ENCODE measurements around the gene AMN. TPM values are rescaled to one million over a fixed set of nuclear protein-coding genes. Genes with fewer than 3 reads are reported as not detected.
"Not testable (repeated sequence)": the region's sequence is repeated elsewhere in the genome, so short reads cannot be mapped to it uniquely, and the experiment has no call there.

AMN gene
- total RNA-seq, 1 experiment from 2014 or later: not detected

DNA sequence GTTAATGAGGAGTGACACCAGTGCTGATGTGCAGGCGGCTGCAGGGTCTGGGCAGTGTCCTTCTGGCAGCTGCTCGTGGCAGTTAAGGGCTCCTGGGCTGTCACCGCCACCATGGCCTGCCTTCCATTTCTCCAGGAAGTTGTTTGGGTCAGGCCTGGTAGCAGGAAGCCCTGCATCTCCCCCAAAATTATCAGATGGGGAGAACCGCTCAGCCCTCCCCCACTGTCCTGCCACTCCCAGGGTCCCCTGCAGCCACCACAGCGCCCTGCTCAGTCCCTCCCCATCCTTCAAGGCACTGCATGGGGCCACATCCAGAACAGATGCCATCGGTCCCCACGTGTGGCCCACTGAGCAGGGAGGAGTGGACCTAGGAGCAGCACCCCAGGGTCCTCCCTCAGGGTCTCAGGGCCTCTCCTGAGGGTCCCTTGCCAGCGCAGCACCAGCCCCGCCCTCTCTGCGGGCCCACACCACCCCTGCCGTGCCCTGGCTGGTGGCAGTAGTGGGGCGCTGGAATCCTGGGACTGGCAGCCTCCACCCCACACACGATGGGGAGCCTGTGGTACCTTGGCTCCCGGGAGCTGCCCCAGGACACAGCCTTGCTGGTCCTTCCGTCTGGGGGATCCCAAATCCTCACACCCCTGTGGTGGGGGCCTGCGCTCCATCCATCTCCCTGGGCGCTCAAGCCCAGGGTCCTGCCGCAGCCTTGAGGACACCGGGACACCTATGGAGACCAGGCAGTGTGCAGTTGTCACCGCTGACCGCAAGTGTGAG, 10.3 kb upstream of the AMN start:
- no peak for DNase-seq (ENCODE audit: low read depth)

DNA sequence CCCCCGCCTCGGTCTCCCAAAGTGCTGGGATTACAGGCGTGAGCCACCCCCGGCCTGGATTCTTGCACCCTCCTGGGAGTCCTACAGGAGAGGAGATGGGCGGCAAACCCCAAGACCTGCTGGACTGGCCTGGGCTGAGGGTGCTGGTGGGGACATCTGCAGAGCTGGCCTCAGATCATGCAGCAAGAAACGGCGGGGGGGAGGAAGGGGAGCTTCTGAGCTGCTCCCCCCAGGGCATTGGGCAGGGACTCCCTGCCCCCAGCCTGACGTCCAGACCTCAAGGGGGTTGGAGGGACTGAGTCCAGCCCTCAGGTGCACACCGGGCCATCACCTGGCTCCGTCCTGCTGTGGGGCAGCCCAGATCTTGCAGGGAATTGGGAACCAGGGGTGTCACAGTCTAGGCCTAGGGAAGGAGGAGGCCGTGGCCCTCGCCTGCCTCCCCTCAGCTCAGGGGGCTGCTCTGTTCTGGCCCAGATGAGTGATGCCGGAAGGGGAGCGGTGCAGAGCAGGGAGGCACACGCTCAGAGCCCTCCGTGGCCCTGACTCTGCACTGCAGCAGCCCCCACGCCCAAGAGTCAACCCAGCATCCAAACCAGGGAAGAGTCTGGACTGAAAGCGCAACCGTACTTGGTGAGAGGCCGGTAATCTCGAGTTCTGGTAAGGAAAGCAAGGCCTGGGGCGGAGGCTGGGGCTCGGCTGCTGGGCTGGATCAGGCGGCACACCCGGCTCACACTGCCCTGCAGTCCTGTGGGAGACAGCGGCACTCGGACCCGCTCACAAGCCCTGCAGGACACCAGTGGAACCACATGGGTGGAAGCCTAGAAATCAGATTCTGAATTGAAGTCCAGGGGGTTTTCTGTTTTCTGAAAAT, 8.9 kb upstream of the AMN start:
- no peak for DNase-seq (ENCODE audit: low read depth)

DNA sequence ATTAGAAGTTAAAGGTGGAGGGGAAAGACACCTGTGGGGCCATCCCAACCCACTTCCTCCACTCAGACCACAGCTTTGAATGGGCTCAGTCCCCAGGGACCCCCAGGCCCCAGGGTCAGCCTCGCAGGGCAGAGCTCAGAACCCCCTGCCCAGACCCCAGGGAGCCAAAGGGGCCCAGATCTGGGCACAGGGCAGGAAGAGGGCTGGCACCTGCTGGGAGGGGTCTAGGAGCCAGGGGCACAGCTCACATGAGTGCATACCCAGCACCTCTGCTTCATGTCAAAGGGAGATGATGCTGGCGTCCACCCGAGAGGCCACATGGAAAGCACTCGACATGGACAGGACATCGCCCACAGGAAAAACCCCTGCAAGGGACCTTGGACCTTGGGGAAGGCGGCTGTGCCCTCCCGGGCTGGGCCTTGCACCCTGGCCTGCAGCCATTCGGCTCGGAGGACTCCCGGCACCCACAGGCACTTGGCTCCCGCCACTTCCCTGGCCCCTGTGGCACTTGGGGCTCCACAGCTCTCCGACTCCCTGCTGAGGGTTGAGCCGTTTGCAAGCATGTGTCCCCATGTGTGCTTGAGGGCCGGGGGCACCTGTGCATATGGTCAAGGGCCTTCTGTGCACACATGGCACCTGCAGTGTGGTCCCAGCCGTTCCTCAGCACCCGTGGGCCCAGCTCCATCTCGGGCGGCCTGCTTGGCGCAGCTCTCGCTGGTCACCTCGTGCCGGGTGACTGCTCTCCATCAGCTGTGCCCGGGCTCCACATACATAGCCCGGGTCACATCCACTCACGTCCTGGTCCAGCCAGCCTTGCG, 7.8 kb upstream of the AMN start:
- no peak for DNase-seq (ENCODE audit: low read depth)

DNA sequence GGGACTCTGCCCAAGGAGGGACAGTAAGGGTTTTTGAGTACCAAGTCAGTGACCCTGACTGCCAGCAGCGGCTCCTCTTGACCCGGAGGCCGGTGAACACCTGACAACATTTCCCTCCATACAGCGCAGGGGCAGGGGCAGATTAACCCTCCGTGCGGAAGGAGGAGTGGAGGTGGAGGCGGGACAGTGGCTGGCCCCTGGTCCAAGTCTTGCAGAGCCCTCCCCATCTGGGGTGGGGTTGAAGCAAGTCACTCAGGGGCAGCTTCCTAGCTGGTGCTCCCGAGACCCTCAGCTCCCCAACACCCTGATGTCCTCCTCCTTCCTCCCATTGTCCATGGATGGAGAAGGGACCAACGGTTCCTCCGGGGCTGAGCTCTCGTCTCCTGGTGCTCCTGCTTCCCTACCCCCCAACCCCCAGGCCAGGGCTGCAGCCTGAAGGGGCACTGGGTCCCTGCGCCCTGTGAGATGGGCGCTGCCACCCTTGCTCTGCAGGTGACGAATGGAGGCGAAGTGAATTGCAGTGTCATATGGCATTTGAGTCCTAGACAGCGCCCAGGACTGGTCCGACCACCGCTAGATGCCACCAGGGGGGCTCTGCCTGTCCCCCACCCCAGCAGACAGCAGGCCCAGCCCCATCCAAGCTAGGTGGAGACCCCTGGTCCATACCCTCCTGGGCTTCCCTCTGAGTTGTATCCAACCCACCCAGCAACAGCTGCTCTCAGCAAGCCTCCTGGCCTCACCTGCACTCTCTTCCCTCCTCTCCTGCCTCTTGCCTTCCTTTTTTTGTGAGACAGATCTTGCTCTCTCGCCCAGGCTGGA, 7.0 kb upstream of the AMN start:
- DNase-seq (ENCODE audit: low read depth): no peak

DNA sequence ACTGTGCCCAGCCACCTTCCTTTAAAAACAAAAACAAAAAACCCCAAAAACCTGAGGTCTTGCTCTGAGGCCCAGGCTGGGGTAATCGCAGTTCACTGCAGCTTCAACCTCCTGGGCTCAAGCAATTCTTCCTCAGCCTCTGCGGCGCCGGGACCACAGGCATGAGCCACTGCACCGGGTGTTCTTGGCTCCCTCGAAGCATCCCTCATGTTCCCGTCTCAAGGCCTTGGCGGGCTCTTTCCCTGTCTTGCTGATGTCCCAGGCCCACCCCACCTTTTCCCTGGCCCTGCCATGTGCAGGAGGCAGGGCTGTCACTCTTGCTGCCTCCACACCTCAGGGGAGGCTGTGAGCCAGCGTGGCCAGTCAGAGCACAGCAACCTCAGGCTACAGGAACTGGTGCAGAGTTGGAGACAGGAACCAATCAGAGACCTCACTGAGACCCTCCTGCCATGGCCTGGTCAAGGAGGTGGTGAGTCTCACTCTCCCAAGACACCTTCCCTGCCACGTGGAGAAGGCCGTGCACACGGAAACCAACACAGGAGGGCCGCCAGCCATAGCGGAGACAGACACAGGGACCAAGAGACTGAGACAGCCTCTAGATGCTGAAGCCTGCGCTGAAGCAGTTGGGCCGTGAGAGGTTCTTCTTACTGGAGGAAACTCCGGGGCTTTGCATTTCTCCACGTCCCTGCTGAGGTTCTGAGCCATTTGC, 6.0 kb upstream of the AMN start:
- DNase-seq (ENCODE audit: low read depth): no peak

DNA sequence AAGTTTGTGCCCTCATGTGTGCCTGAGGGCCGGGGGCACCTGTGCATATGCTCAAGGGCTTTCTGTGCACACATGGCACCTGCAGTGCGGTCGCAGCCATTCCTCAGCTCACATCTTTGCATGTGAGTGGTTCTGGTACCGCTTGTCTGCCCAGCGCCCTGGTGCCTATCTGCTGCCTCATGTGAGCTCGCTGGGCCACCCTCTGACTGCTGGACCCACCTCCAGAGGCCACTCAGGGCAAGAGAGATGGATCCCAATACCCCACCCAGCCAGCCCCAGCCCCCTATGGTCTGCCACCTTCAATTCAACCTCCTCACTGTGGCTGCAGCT, 5.4 kb upstream of the AMN start:
- no peak for DNase-seq (ENCODE audit: low read depth)

DNA sequence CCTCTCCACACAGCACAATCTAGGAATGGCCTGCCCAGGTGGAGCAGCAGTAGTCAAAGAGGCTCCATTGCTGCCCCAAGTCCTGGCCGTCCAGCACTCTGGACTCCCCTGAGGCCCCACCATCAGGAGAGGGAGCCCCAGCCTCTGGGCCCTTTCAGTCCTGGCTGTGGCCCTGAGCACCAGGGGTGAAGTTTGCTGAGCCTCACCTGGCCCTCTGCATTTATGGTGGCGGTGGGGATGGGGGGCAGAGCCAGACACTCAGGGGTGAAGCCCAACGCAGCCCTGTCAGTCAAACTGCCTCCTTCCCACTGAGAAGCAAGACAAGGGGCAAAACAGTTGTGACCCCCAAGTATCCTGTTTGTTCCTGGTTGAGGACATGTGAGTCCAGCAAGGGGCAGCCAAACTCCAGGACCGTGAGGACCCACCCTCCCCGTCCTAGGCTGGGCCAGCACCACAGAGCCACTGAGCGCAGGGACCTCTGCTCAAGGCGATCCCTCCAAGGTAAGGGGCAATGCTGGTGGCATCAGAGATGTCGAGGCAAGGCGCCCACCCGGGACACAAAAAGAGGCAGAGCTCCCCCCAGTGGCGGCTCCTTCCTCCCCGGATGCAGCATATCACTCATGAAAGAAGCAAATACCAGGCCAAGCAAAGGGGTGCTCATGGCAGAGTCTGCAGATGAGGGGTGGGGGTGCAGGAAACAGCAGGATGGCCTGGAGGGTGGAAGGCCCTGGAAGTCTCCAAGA, 4.8 kb upstream of the AMN start:
- peak; percentile 30 for DNase-seq (ENCODE audit: low read depth)

DNA sequence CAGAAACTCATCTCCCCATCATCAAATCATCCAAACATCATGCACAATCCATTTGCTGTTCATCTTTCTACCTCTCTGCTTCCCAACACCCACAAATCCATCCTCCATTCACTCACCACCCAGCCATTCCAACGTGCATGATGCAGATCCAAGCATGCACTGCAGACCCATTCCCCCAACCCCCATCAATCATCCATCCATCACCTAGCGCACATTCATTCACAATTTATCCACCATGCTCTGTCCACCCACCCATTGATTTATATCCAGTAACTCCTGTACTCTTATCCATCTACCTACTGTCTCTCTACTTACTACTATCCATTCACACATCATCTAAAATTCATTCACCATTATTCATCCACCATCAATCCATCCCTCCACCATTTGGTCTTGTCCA, 4.0 kb upstream of the AMN start:
- no peak for DNase-seq (ENCODE audit: low read depth)

DNA sequence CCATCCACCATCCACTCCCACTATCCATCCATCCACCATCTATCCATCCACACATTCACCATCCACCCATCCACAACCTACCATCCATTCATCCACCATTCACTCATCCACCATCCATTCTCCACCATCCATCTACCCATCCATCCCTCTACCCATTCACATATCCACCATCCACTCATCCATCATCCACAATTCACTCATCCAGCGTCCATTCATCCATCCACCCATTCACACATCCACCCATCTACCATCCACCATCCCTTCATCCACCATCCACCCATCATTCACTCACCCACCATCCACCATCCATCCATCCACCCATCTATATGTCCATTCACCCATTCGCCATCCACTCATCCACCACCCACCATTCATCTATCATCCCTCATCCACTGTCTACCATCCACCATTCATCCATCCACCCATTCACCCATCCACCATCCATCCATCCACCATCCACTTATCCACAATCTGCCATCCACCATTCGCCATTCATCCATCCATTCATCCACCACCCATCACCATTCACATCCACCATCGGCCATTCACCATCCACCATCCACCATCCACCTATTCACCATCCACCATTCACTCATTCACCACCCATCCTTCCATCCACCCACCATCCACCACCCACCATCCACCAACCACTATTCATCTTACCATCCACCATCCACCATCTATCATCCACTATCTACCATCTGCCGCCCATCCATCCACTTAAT, 2.0 kb upstream of the AMN start:
- no peak for DNase-seq (ENCODE audit: low read depth)

DNA sequence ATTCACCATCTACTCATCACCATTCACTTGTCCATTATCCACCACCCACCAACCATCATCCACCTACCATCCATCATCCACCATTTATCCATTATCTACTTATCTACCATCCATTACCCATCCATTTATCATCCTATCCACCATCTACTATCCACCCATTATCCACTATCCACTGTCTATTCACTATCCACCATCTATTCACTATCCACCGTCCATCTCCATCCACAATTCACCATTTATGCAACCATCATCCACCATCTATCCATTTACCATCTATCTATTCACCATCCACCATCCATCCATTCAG, 1.5 kb upstream of the AMN start:
- no peak for DNase-seq (ENCODE audit: low read depth)

DNA sequence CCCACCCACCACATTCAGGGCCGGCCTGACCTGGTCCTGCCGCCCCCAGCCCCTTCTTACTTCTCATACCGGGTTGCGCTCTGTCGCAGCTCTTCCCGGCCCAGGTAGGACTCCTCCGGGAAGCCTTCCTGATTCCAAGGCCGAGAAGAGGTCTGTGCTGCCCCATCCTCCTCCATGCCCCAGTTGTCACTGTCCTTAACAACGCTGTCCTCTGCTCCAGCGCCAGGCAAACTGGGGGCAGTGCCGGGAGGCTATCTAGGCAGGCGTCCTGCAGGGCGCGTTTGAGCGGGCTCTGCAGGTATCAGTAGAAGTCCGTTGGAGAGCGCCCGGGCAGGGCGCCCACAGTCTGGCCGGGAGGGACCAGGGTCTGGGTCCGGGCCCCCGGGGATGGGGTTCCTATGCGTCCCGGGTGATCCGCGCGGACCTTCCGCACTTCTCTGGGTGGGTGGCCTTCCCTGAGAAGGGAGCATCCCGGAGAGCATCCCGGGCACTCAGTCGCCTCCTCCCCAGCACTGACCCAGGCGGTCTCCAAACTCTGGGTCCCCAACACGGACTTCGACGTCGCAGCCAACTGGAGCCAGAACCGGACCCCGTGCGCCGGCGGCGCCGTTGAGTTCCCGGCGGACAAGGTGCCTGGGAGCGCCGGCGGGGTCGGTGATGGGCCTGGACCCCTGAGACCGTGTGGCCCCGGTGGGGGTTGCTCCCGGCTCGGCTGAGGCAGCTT, 900 bp downstream of the AMN start:
- no peak for DNase-seq (ENCODE audit: low read depth)

DNA sequence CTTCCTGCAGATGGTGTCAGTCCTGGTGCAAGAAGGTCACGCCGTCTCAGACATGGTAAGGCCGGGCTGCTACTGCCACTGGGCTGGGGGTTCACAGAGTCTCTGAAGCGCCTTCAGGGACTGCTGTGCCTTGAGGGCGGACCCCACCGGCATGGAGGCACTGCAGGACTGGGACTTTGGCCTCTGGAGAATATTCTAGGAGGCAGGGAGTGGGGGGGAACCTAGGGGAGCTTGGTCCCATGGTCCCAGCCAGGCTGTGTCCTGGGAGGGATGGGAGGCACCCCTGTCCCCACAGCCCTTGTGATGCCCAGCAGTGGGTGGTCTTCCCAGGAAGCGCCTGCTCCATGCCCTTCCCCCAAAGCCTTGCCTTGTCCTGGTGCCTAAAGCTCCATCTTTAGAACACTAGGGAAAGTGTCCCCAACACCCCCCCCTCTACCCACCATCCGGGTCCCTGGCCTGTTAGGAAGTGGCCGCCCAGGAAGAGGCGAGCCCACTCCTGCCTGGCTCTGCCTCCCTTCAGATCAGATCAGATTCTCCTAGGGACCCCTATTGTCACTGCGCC, 1.5 kb downstream of the AMN start:
- DNase-seq (ENCODE audit: low read depth): no peak

DNA sequence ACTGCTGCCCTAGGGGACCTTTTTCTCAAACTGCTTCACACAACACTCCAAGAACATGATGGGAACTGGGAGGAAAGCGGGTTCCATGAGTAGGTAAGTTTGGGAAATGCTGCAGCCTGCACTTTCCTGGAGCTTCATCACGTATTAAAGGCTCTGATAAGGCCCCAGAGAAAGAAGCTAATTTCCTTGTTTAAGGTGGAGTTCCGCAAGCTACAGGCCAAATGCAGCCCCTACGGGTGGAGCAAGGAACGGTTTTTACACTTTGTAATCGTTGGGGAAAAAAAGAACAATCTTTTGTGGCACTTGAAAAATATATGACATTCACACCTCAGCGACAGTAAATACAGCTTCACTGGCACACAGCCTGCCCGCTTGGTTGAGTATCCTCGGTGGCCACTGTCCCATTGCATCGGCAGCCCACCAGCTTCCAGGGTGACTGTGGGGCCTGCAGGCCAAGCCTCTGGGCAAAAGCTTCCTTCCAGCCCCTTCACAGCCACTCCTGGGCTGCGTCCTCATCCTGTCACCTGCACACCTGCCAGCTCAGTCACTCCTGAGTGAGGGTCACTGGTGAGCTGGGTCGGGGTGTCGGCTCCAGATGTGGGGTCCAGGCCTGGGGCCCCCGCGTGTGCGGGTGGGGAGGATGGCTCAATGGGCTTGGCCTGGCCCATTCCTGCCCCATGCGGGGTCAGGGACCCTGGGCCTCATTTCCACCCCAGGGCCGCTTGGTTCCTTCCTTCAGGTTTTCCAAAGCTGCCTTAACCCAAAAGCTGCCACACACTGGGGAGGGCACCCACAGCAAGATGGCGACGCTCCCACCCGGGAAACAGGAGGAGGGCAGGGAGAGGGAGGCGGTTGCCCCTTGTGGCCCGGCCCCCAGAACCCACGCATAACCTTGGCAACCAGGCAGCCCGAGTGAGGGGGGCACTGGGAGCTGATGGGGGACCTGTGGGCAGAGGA, 2.4 kb downstream of the AMN start:
- DNase-seq (ENCODE audit: low read depth): no peak

DNA sequence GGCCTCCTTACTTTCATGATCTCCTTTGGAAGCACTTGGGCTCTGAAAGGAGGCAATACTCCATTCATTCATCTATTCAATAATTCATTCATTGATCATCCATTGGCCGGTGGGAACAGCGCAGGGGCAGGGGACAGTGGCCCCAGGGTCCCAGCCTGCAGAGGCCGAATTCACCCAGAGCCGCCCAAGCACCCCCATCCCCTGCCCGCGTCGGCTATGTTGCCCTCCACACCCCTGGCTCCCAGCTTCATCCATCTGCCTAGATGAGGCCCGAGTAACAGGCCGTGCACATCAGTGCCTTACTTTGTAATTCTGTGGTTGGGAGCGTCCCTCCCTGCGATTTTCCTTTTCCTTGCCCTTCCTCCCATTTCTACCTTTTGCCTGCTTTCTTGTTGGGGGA, 3.2 kb downstream of the AMN start:
- no peak for DNase-seq (ENCODE audit: low read depth)

DNA sequence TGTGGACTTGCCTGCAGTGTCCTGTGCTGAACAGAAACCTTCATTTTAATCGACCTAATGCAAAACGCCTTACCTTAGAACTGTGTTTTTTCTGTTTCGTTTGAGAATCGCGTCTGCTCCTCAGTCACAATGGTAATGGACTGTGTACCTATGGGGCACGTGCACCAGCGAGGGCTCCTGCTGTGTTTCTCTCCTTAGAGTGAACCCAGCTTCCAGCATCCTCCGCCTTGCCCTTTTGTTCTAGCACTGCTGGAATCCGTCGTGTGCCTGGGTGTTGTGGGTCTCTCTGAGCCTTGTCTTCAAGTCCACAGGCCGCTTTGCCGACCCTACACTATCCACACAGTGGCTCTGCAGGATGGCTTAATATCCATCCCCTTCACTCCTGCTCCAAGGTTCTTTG, 3.6 kb downstream of the AMN start:
- DNase-seq (ENCODE audit: low read depth): no peak

DNA sequence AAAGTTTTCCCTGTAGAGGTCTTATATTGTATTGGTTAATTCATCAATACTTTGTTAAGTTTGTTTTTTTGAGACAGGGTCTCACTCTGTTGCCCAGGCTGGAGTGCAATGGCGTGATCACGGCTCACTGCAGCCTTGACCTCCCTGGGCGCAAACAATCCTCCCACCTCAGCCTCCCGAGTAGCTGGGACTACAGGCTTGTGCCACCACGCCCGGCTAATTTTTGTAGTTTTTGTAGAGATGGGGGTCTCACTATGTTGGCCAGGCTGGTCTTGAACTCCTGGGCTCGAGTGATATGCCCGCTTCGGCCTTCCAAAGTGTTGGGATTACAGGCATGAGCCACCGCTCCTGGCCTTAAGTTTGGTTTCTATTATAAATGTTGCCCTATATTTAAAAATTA, 4.4 kb downstream of the AMN start:
- DNase-seq (ENCODE audit: low read depth): not testable (repeated sequence)

DNA sequence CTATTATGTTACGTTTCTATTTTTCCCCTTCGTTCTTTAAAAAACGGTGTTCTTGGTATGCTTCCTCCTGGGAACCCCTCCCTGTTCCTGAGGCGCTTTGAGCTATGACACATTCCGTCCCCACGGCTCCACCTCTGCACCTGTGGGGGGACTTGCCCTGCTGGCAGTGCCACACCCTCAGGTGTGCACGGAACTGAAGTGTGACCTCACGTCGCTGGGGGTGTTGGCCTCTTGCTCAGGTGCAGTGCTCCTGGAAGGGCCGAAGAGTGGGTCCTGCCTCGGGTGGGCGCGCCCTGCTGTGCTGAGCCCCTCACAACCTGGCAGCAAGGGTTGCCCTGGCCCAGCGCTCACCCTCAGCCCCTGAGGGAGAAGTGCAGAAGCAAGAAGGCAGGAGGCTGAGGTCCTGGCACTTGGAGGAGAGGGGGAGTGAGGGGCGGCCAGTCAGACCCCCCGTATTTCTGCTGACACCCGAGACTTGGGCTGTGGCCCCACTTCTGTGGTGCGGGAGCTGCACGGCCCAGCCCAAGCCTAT, 4.9 kb downstream of the AMN start:
- no peak for DNase-seq (ENCODE audit: low read depth)
